Hippocampal formation (tissue), 2 donors: ENCODE results near the gene SLC6A16.
"Not testable (repeated sequence)": the region's sequence is repeated elsewhere in the genome, so short reads cannot be mapped to it uniquely, and the experiment has no call there.

ENCODE experiments used
- DNase-seq, 2 donors: peaks; one replicate each; lab custom pipeline; 2025; lab: John Stamatoyannopoulos, UW

SLC6A16 gene

DNA sequence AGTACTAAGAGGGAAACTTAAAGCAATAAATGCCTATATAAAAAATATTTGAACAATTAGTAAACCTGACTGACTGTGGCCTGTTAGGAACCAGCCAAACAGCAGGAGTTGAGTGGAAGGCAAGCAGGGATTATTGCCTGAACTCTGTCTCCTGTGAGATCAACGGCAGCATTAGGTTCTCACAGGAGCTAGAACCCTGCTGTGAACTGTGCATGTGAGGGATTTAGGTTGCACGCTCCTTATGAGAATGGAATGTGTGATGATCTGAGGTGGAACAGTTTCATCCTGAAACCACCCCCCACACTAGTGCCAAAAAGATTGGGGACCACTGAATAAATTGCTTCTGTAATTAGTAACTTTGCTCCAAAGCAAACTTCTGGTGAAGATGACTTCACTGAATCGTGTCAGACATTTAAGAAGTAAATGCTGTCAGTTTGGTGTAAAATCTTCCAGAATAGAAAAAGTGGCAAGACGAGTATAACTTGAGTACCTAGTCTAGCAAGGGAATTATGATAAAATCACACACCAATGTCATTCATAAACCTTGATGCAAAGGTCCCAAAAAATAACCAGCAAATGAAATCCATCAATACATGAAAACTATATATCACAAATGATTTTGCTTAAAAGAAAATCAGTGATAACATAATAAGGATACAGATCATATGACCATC is 53.8 kb downstream of the SLC6A16 start:
- DNase-seq: no peak

- not testable (repeated sequence) for DNase-seq
These were observed 58.6 kb downstream of the SLC6A16 start for GRCh38 chr19:49266409-49266808.

DNA sequence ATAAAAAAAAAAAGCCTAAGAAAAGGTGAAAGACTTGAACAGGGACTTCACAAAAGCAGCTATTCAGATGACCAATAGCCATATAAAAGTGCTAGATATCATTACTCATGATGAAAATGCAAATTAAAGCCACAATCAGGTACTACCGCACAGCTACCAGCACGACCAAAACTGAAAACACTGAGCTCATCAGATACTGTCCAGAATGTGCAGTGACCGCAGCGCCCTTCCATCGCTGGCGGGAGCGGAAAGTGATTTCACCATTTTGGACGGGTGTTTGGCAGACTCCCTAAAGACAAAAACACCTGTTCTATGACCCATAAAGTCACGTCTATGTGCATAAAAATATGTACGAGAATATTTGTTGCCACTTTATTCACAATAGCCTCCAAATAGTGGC is 60.7 kb downstream of the SLC6A16 start:
- no peak for DNase-seq

- DNase-seq: no peak
These were observed 63.4 kb downstream of the SLC6A16 start for GRCh38 chr19:49261602-49262001.

GRCh38 chr19:49256691-49257090 is 68.3 kb downstream of the SLC6A16 start:
- no peak for DNase-seq

DNA sequence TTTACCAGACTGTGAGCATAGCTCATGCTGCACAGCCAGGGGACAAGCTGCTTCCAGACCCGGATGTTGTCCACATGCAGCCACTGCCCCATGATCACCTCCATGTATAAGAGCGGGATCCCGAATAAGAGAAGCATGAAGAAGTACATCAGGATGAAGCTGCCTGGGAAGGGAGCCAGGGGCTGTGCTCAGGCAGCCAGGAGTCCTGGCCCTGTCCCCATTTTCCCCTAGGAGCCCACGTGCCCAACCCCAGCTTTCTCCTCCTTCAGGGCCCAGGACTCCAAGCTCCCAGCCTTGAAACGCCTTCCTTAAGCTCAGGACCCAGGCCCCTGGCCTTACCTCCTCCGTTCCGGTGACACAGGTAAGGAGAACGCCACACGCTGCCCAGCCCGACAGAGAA is 69.3 kb downstream of the SLC6A16 start:
- no peak for DNase-seq

DNA sequence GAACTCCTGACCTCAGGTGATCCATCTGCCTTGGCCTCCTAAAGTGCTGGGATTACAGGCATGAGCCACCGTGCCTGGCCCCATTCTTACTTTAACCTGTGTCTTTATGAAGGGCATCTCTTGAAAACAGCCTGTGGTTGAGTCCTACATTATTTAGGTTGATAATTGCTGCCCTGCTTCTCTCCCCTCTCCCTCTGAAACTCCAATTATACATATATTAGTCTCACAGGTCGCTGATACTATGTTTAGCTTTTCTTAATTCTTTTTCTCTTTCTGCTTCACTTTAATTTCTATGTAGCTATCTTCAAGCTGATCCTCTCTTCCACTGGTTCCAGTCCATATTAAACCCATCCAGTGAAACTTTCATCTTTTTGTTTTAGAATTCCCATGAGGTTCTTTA is 75.1 kb downstream of the SLC6A16 start:
- DNase-seq: no peak

- DNase-seq: no peak
These were observed 77.3 kb downstream of the SLC6A16 start for GRCh38 chr19:49247676-49248075.

GRCh38 chr19:49244256-49244655 is 80.7 kb downstream of the SLC6A16 start:
- DNase-seq: no peak

DNA sequence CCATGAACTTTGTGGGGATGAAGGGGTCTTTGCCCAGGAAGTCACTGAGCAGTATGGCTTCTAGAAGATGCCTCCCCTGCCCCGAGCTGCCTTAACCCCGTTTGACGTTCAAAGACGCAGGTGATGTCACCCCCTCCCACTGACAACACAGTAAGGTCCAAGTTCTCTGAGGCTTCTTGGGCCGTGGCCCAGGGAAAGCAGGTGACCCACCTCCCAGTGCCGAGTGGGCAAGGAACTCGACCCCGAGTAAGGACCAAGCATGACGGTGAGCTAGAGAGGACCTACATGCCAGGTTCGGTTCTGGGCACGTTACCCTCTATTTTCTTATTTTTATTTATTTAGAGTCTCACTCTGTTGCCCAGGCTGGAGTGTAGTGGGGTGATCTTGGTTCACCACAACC is 81.3 kb downstream of the SLC6A16 start:
- DNase-seq: no peak

- DNase-seq: no peak
These were observed 81.9 kb downstream of the SLC6A16 start for GRCh38 chr19:49243129-49243528.

- no peak for DNase-seq
These were observed 83.2 kb downstream of the SLC6A16 start for GRCh38 chr19:49241769-49242168.
